GM21717 (cell line): ENCODE data around the gene NOS1AP.

Experiments
- ATAC-seq: cut with Tn5 transposase; IDR thresholded peaks from one replicate; pipeline ENCODE4 v1.9.1; 2021; ENCODE audit warnings: mild to moderate bottlenecking, moderate library complexity; ENCODE audit not compliant: unreplicated experiment

The NOS1AP gene

DNA sequence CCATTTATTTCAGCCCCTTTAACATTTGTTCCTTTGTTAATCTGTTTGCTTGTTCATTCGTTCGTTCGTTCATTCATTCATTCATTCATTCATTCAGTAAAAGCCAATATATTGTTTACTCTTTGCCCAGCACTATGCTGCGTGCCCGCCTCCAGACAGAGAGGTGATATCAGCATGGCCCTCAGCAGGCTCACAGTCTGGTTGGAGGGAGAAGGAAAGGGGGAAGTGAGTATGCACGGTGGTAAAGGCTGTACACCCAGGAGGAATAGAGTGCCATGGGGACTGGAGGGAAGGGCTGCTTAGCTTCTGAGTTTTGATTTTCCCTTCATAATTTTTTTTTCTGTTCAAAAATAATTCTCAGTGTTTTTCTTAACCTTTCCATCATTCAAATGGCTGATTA is 144.7 kb downstream of the NOS1AP start:
- no peak for ATAC-seq

DNA sequence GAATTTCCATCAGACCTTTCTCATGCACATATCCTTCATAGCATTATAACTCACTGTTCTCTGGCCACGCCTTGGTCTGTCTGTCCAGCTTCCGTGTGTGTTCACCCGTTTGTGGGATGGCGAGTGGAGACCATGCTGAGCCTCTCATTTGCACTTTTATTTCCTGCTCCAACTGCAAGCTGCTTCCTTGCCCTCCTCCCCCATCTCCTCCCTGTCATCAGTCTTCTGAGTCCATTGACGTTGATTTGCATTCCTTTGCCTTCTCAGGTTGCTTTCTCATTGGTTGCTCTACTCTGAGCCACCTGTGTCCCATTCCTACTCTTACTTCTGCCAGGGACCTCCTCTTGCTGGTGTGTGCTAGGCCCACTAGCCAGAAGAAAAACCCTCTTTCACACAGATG is 146.4 kb downstream of the NOS1AP start:
- no peak for ATAC-seq

- ATAC-seq: no peak
Observed at GRCh38 chr1:162216604-162217003, 147.1 kb downstream of the NOS1AP start.

GRCh38 chr1:162217706-162218105 is 148.2 kb downstream of the NOS1AP start:
- ATAC-seq: no peak

DNA sequence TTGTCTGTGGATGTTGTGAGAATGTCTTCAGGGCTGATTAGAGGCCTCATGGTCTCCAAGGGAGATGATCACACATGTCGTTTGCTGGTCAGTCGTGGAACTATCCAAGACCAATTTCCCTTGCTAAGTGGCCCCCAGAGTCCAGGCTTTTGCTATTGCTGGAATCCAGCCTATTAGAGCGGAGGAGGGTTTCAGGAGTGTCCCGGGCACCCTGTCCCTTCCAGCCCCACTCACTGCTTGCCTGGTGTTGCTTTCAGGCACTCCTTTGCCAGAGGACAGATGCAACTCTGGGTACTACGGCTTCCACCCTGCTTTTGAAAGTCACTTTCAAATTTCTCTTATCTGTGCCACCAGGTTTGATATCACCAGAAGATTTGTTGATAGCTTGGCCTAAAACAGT is 149.1 kb downstream of the NOS1AP start:
- no peak for ATAC-seq

DNA sequence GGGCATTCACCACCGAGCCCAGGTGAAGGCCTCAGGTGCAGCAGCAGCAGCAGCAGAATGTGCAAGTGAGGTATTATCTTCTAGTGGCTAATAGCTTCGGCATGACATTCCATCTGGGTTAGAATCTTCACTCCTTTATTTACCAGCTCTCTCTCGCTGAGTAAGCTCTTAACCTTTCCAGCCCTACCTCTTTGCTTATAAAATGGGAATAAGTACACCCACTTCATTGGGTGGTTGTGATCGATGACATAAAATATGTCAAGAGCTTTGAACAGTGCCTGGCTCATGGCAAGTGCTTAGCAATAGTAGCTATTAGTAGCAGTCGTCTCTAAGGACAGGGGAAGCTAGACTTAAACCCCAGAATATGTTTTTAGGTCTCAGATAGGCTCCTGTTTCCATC is 149.5 kb downstream of the NOS1AP start:
- no peak for ATAC-seq

GRCh38 chr1:162219461-162219860 is 150.0 kb downstream of the NOS1AP start:
- ATAC-seq: no peak

GRCh38 chr1:162220009-162220539 is 150.6 kb downstream of the NOS1AP start:
- no peak for ATAC-seq

DNA sequence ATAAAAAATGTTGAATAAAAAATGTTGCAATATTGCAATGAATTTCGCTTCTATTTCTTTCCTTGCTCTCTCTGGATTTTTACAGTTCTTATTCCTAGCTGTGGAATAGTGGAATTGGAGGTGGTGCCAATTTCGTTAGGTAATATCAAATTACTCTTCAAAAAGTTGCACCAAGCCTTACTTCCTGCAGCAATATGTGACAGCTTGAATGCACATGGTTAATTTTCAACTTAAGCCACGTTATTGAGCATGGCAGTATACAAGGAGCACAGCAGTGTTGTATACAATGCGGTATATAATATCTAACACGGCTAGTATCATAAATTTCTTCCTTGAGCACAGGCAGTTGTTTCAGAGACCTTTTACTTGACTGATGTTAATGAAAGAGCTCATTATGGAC is 152.5 kb downstream of the NOS1AP start:
- ATAC-seq: no peak

DNA sequence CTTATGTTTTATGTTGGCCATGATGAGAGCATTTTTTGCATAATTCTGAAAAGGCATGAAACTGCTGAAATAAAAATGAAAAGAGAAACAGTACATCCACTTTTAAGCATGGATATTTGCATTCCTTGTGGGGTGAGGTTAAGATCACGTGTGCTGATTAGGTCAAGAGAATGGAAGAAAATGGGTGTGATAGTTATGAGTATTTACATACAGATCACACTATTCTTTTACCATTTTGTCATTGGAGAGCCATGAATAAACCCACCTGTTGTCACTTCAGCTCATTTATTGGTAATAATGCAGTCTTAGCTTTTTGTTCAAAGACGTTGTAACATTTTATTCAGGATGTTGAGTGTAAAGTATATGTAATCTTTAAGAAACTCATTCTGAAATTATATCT is 153.2 kb downstream of the NOS1AP start:
- ATAC-seq: no peak

- ATAC-seq: no peak
Observed at GRCh38 chr1:162223488-162223887, 154.0 kb downstream of the NOS1AP start.

GRCh38 chr1:162224267-162224666 is 154.8 kb downstream of the NOS1AP start:
- no peak for ATAC-seq

- ATAC-seq: no peak
Observed at GRCh38 chr1:162228586-162228985, 159.1 kb downstream of the NOS1AP start.

GRCh38 chr1:162229549-162229948 is 160.1 kb downstream of the NOS1AP start:
- no peak for ATAC-seq

DNA sequence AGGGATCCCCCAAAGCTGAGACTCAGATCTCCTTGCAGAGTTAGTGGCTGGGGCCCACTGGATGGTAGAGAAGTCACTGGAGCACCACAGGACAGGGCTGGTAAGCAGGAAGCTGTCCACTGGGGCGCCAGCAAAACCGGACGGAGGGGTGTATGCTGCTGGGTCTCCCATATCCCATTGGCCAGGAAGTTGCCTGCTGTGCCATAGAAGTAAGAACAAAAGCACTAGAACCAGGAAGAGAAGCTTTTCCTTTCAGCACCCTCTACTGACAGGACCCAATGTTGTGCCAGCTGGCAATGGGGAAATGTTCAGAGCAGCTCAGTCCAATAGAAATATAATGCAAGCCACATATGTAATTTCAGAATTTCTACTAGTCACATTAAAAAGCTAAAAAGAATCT is 160.6 kb downstream of the NOS1AP start:
- ATAC-seq: no peak

DNA sequence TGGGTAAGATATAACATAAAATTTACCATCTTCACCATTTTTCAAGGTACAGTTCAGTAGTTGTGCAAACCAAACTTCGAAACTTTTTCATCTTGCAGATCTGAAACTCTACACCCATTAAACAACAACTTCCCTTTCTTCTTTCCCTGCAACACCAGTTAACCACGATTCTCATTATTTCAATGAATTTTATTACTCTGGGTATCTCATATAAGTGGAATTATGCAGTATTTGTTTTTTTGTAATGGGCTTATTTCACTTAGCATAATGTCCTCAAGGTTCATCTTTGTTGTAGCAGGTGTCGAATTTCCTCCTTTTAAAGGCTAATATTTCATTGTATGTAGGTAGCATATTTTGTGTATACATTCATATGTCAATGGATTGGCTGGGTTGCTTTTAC is 161.0 kb downstream of the NOS1AP start:
- ATAC-seq: no peak

GRCh38 chr1:162232034-162232711 is 162.7 kb downstream of the NOS1AP start:
- no peak for ATAC-seq

DNA sequence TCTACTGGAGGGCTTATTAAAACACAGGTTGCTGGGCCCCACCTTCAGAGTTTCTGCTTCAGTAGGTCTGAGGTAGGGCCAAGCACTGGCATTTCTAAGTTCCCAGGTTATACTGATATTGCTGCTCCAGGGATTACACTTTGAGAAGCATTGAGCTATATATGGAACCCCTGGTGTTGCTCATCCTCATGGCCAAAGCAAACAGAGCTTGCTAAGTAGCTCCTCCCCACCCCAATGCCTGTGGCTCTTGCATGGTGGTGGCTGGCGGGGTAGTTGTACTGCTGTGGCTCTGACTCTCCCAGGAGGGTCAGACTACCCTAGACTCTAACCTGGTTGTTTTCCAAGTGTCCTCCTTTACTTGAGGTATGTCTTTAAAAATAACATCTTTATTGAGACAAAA is 163.6 kb downstream of the NOS1AP start:
- ATAC-seq: no peak

DNA sequence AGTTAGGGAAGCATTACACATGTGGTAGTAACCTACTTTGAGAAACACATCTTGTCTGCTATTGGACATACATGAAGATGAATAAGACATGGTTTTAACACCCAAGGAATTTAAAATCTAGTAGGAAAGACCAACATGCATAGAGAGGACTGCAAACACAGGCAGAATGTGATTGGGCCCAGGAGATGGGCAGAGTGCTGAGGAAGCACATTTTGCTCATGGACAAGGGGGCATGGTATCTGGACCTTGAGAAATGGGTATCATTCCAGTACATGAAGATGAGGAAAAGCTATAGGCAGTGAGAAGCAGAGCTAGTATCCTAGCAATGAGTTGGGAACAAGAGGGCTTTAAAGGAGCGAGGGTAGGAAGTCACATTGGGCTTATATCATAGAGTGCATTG is 164.4 kb downstream of the NOS1AP start:
- ATAC-seq: no peak

DNA sequence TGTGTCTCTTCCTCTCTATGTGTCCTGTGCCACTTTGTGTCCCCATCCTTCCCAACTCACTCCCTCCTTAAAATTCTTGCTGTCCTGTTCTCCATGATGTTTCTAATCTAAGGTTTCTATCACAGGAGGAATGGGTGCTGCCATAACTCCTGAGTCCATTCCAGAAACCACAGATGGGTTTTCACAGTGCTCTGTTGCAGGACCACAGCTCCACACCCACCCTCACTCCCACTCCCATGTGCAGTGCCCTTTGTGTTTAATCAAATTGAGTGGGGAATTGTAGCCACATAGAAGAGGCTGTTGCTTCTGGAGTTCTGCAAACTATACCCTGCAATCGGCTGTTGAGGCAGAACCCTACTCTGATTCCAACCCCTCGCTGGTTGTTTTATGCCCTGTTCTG is 165.1 kb downstream of the NOS1AP start:
- ATAC-seq: no peak

- ATAC-seq: no peak
Observed at GRCh38 chr1:162235241-162235800, 165.8 kb downstream of the NOS1AP start.

DNA sequence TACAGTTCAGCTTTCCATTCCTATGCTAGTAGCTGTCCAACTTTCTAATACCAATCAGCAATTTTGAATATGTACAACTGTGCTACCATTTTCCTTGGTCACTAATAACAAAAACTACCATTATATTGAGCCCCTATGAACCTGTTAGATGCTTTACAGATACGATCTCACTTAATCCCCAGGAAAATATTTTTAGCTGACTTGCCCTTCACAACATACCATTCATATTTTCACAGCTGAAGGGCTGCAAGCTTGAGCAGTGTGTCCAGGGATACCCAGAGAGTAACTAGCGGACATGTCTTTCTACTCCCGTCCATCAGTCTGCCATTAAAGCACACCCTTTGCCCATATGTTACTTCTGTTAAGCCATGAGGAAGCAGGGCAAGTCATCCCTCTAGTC is 166.7 kb downstream of the NOS1AP start:
- no peak for ATAC-seq

GRCh38 chr1:162236618-162237017 is 167.1 kb downstream of the NOS1AP start:
- ATAC-seq: no peak
